CD14-positive monocyte (primary cell): ENCODE data around the gene SPAAR. TPM values are rescaled to one million over a fixed set of nuclear protein-coding genes. Genes with fewer than 3 reads are reported as not detected.

Source experiments
- DNase-seq, 3 donors: peaks; one replicate each; pipeline ENCODE4 v3.0.0-alpha.2; 2011 to 2022
- H2AFZ ChIP-seq: 2 replicates; pipeline ENCODE4 v1.6.0; 2012; ENCODE audit warnings: mild to moderate bottlenecking, low read depth, low read length, inconsistent platforms; ENCODE audit not compliant: insufficient read depth, poor library complexity, severe bottlenecking
- H3K27ac ChIP-seq, 2 donors: 1 replicate in 1 of 2; 2 replicates in 1 of 2; pipeline ENCODE4 v1.5.1; 2012 to 2013; ENCODE audit warnings: low read length in 2 of 2, control low read depth in 1 of 2, inconsistent platforms in 1 of 2, low read depth in 1 of 2, mild to moderate bottlenecking in 1 of 2
- H3K27me3 ChIP-seq, 2 donors: one replicate each; pipeline versions ENCODE4 v1.6.0 to v1.6.1; 2011 to 2013; ENCODE audit warnings: low read length in 2 of 2; ENCODE audit not compliant: control insufficient read depth in 2 of 2, insufficient read depth in 2 of 2
- H3K36me3 ChIP-seq, 2 donors: replicated peaks in 1 of 2; 1 replicate in 1 of 2; 2 replicates in 1 of 2; pipeline versions ENCODE4 v1.5.1 to v1.6.1; 2012 to 2013; ENCODE audit warnings: low read length in 2 of 2, control low read depth in 1 of 2, inconsistent platforms in 1 of 2, mild to moderate bottlenecking in 1 of 2; ENCODE audit not compliant: insufficient read depth in 2 of 2, control insufficient read depth in 1 of 2
- H3K4me1 ChIP-seq, 2 donors: 1 replicate in 1 of 2; 2 replicates in 1 of 2; pipeline versions ENCODE4 v1.5.1 to v1.6.1; 2012 to 2013; ENCODE audit warnings: low read length in 2 of 2, control low read depth in 1 of 2, inconsistent platforms in 1 of 2, mild to moderate bottlenecking in 1 of 2, moderate library complexity in 1 of 2; ENCODE audit not compliant: insufficient read depth in 2 of 2, control insufficient read depth in 1 of 2
- H3K4me2 ChIP-seq: replicated peaks from 2 replicates; pipeline ENCODE3; 2012; ENCODE audit warnings: low read length, moderate library complexity, mild to moderate bottlenecking; ENCODE audit not compliant: poor library complexity, severe bottlenecking; ENCODE audit errors: extremely low read depth
- H3K4me3 ChIP-seq, 3 experiments: fragments of 200-600 bp in 1 of 3; sonication (generic) in 1 of 3; replicated peaks in 1 of 3; 1 replicate in 2 of 3; 2 replicates in 1 of 3; pipeline ENCODE4 v1.5.1; 2011 to 2013; ENCODE audit warnings: low read length in 3 of 3, mild to moderate bottlenecking in 3 of 3, control low read depth in 2 of 3, low read depth in 2 of 3, inconsistent platforms in 1 of 3, moderate library complexity in 1 of 3
- H3K79me2 ChIP-seq: 2 replicates; pipeline ENCODE4 v1.6.0; 2012; ENCODE audit warnings: mild to moderate bottlenecking, control low read depth, inconsistent platforms, low read length, moderate library complexity; ENCODE audit not compliant: insufficient read depth
- H3K9ac ChIP-seq: 2 replicates; pipeline ENCODE4 v1.6.0; 2017; ENCODE audit warnings: low read length, mild to moderate bottlenecking; ENCODE audit not compliant: insufficient read depth, poor library complexity, severe bottlenecking
- H3K9me3 ChIP-seq, 2 donors: replicated peaks in 1 of 2; 1 replicate in 1 of 2; 2 replicates in 1 of 2; pipeline versions ENCODE4 v1.5.1 to v1.6.1; 2012 to 2013; ENCODE audit warnings: low read length in 2 of 2, control low read depth in 1 of 2; ENCODE audit not compliant: control insufficient read depth in 1 of 2, insufficient read depth in 1 of 2
- H4K20me1 ChIP-seq: 2 replicates; pipeline ENCODE4 v1.6.0; 2012; ENCODE audit warnings: mild to moderate bottlenecking, low read length, control low read depth, moderate library complexity; ENCODE audit not compliant: insufficient read depth
- H3K27ac Mint-ChIP-seq, 7 donors: one replicate each; pipeline ENCODE4 v1.8.0; 2020; ENCODE audit warnings: mild to moderate bottlenecking in 7 of 7, mixed read lengths in 7 of 7, moderate library complexity in 6 of 7, inconsistent platforms in 2 of 7
- H3K27me3 Mint-ChIP-seq, 3 donors: one replicate each; pipeline ENCODE4 v1.8.0; 2021 to 2022; ENCODE audit warnings: low read depth in 3 of 3, mild to moderate bottlenecking in 3 of 3, mixed read lengths in 3 of 3, moderate library complexity in 3 of 3, inconsistent platforms in 1 of 3
- H3K36me3 Mint-ChIP-seq, 2 donors: one replicate each; pipeline ENCODE4 v1.8.0; 2020; ENCODE audit warnings: mixed read lengths in 2 of 2, inconsistent platforms in 1 of 2, mild to moderate bottlenecking in 1 of 2
- H3K4me1 Mint-ChIP-seq: one replicate; pipeline ENCODE4 v1.8.0; 2020; ENCODE audit warnings: mild to moderate bottlenecking, mixed read lengths
- H3K4me3 Mint-ChIP-seq, 2 donors: one replicate each; pipeline ENCODE4 v1.8.0; 2020; ENCODE audit warnings: mild to moderate bottlenecking in 2 of 2, mixed read lengths in 2 of 2, moderate library complexity in 1 of 2
- H3K9me3 Mint-ChIP-seq, 7 donors: one replicate each; pipeline ENCODE4 v1.8.0; 2020 to 2022; ENCODE audit warnings: mixed read lengths in 7 of 7, mild to moderate bottlenecking in 6 of 7, moderate library complexity in 6 of 7, inconsistent platforms in 2 of 7
- CTCF ChIP-seq: fragments of 200-600 bp; IDR thresholded peaks from one replicate; pipeline ENCODE4 v1.8.0; 2022; ENCODE audit warnings: antibody characterized with exemption, mild to moderate bottlenecking
- WGBS: methylation state at CpG from one replicate; pipeline ENCODE4 v1.1.5; 2013; ENCODE audit warnings: missing lambda C conversion rate; ENCODE audit not compliant: insufficient coverage; 5-methylcytosine and 5-hydroxymethylcytosine counted together
- intact Hi-C, 2 donors: fragments of 100-400 bp; cut with micrococcal nuclease; formaldehyde crosslinking; loops; one replicate each; pipeline versions ENCODE4 v1.15.0 to v1.15.1; 2023
- polyA plus RNA-seq, 3 donors: library from polyadenylated mRNA; depleted of rRNA in 1 of 3; unstranded in 2 of 3; stranded (reverse) in 1 of 3; fragments of 300-500 nt in 2 of 3; fragments of >200 nt in 1 of 3; fragmentation: Illumina TruSeq in 2 of 3; gene quantifications; 1 replicate in 2 of 3; 2 replicates in 1 of 3; pipeline ENCODE4 v1.2.3, GENCODE V29; 2012 to 2021

Gene SPAAR
- polyA plus RNA-seq, 3 donors, result not detected

GRCh38 chr9:35905051-35905781 is 4.1 kb upstream of the SPAAR start:
- H2AFZ ChIP-seq, result peak overlapping the region; percentile 55
- 88% methylated on average over 8 of the region's 8 CpGs for WGBS
- H3K79me2 ChIP-seq, result no peaks in the 10 kb centered on the region
- DNase-seq, result no peak
- Mint-ChIP-seq H3K36me3 (no peaks in the 10 kb centered on the region), H3K27me3 (peaks cover 6 to 19% (median 13%) of the 10 kb centered on the region in 3 donors), H3K27ac (peak overlapping the region in 3 of 7 donors; percentile 23 to 66 (median 48)), H3K4me3 (no peak overlapping the region), H3K4me1 (peaks cover 34% of the 10 kb centered on the region), H3K9me3 (peaks cover 0 to 2% (median 0%) of the 10 kb centered on the region in 7 donors)
- H3K36me3 ChIP-seq, result no peaks in the 10 kb centered on the region
- TF ChIP-seq CTCF, result no peak
- H3K27ac ChIP-seq, result no peak overlapping the region
- no peaks in the 10 kb centered on the region for H3K9me3 ChIP-seq
- intact Hi-C loops, result no loop called here
- H3K4me2 ChIP-seq, result no peak overlapping the region
- H3K9ac ChIP-seq, result no peak overlapping the region
- no peaks in the 10 kb centered on the region for H3K27me3 ChIP-seq
- no peak overlapping the region for H3K4me3 ChIP-seq
- peaks cover 28 to 32% of the 10 kb centered on the region in 2 donors for H3K4me1 ChIP-seq
- no peaks in the 10 kb centered on the region for H4K20me1 ChIP-seq

GRCh38 chr9:35905912-35906679 is 3.2 kb upstream of the SPAAR start, which contains the start of gene HRCT1:
Gene HRCT1, plus strand, starts transcription at chr9:35906202. Its CDS starts 86 bp downstream, at chr9:35906288.
- no peak for DNase-seq
- Mint-ChIP-seq H3K4me3 (no peak within 1 kb of the TSS), H3K27ac (peak within 1 kb of the TSS in 3 of 7 donors; percentile 32 to 66 (median 48)), H3K9me3 (peaks cover 0 to 2% (median 0%) of the 10 kb centered on the region in 7 donors), H3K27me3 (peaks cover 6 to 18% (median 10%) of the 10 kb centered on the region in 3 donors), H3K4me1 (peaks cover 39% of the 10 kb centered on the region), H3K36me3 (no peaks in the 10 kb centered on the region)
- H3K9ac ChIP-seq, result peak within 1 kb of the TSS; percentile 6
- peaks cover 32 to 35% of the 10 kb centered on the region in 2 donors for H3K4me1 ChIP-seq
- H3K4me3 ChIP-seq, result no peak within 1 kb of the TSS
- no peak for TF ChIP-seq CTCF
- no peaks in the 10 kb centered on the region for H3K79me2 ChIP-seq
- WGBS, result 86% methylated on average over 20 of the region's 30 CpGs
- intact Hi-C loops, result no loop called here
- H3K9me3 ChIP-seq, result no peaks in the 10 kb centered on the region
- H3K27me3 ChIP-seq, result no peaks in the 10 kb centered on the region
- H2AFZ ChIP-seq, result peak within 1 kb of the TSS; percentile 55
- H4K20me1 ChIP-seq, result no peaks in the 10 kb centered on the region
- no peak within 1 kb of the TSS for H3K4me2 ChIP-seq
- H3K36me3 ChIP-seq, result no peaks in the 10 kb centered on the region
- H3K27ac ChIP-seq, result no peak within 1 kb of the TSS
